ENCODE measurements around the gene KDM4C.

DNA sequence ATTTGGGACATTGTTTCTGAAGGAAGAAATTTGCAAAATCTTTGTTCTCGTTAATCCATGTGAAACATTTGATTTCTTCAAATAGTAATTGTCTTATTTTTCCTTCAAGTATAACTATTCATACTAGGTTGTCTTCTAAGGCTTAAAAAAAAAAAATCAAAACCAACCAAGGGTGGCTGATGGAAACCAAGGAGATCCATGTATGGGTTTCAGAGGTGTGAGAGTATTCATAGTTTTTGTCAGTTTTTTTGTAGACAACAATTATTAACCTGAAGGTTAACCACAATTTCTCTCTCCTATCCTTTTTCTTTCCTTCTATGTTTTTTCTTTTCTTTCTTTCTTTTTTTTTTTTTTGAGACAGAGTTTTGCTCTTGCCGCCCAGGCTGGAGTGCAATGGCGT is 35.4 kb downstream of the KDM4C start:
- TF ChIP-seq POLR2AphosphoS5 (IDR thresholded peaks at IDR 0.05) (no peak), POLR2A (IDR thresholded peaks at IDR 0.05) (no peak), EP300 (IDR thresholded peaks at IDR 0.05) (no peak)
- TF ChIP-seq, protein P1, sequence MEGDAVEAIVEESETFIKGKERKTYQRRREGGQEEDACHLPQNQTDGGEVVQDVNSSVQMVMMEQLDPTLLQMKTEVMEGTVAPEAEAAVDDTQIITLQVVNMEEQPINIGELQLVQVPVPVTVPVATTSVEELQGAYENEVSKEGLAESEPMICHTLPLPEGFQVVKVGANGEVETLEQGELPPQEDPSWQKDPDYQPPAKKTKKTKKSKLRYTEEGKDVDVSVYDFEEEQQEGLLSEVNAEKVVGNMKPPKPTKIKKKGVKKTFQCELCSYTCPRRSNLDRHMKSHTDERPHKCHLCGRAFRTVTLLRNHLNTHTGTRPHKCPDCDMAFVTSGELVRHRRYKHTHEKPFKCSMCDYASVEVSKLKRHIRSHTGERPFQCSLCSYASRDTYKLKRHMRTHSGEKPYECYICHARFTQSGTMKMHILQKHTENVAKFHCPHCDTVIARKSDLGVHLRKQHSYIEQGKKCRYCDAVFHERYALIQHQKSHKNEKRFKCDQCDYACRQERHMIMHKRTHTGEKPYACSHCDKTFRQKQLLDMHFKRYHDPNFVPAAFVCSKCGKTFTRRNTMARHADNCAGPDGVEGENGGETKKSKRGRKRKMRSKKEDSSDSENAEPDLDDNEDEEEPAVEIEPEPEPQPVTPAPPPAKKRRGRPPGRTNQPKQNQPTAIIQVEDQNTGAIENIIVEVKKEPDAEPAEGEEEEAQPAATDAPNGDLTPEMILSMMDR (IDR thresholded peaks at IDR 0.05) = no peak

All from sigmoid colon (tissue), 4 donors.